GM21367 (cell line): ENCODE measurements around the gene BCDIN3D.

ENCODE experiments used
- ATAC-seq: cut with Tn5 transposase; IDR thresholded peaks from one replicate; pipeline ENCODE4 v1.9.1; 2021; ENCODE audit not compliant: unreplicated experiment

Gene BCDIN3D

DNA sequence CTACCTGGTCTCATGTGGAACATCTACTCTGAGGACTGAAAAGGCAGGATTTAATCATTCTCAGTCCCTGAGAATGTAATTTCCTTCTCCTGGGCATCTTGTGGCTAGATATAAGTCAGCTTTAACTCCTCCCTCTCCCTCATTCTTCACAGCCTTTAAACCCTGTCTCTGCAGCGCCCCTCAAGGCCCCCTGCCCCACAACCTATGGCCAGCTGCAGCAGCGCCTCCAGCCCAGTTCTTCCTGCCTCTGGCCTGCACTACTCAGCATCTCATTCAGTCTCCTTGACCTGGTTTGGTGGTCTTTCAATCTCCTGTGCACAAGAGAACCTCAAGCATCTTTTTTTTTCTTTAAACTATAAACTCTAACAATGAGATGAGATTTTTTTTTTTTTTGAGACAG, 44.0 kb downstream of the BCDIN3D start:
- no peak for ATAC-seq

DNA sequence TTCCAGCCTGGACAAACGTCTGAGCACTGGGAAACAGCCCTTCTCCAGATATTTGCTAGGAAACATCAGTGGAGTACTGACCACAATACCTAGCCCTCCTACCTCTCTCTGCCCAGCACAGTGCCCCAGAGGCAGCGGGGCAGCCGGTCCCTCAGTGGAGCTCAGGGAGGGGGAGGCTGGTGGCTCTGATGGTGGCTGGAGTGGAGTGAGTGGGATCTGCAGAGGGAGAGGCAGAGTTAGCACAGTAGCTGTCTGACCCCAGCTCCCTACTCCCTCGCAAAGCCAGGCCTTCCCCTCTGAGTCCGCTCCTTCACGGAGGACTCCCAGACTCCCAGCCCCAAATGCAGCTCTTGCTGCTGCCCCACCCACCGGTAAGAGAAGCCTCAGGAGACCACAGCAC, 44.7 kb downstream of the BCDIN3D start:
- ATAC-seq = no peak

DNA sequence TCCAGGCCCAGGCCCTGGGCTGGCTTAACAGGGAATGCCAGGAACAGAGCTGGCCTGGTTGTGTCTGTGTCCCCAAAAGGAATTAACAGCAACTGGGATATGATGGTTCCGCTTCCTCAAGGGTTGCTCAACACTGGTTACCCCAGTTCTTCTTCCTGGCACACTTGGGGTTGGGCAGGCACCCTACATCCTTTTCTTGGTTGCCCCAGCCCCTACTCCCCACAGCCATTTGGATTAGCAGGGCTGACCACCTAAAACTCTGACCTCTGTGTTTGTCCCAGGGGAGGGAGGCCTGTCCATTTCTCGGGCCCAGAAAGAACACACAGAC, 45.5 kb downstream of the BCDIN3D start:
- ATAC-seq = no peak

DNA sequence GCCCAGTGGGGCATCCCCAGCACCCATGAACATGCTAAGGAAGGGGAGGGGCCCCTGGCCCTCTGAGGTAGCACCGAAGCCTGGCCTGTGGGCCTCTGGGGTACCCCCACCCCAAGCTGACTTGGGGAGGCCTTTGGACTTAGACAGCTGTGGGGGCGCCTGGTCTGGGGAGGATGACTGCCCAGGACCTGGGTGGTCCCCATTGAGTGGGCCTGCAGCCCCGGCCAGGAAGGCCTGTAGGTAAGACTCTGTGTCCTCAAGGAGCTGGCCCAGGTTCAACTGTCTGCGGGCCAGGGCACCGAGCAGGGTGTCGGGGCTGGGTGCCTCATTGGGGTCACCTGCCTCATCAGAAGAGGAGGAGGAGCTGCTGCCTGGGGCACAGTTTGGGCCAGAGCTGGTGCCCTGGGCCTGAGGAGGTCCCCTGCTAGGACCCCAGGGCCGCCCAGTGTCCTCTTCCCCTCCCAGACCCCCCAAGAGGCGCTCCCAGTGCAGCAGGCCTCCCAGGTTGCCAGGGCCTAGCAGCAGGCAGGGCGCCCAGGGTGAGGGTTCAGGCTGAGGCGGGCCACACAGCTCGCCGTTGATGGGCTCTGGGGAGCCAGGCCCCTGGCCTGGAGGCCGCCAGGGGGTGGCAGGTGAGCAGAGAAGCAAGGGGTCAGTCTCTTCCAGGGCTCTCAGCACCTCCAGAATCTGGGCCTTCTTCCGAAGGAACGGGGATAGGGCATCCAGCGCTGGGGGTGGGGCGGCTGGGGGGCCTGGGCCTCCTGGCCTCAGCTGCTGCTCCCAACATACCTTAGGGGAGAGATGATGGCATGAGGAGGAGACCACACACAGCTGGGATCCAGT, 46.1 kb downstream of the BCDIN3D start:
- ATAC-seq = no peak

DNA sequence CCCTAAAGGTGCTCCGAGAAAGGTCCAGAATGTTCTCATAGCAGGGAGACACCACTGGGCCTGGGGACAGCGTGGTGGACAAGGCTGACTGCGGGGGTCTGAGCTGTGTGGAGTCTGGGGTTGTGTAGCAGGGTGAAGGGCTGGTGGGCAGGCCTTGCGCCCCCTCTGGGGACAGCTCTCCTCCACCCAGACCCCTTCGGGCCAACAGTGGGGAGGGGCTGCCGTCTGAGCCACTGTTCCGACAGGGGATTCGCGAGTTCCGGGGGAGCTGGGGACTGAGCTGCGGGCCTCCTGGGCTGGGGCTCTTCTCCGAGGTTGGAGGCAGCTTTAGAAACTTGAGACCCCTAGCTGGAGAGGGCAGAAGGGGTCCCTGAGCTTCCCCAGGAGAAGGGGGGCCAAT, 46.8 kb downstream of the BCDIN3D start:
- ATAC-seq = no peak

DNA sequence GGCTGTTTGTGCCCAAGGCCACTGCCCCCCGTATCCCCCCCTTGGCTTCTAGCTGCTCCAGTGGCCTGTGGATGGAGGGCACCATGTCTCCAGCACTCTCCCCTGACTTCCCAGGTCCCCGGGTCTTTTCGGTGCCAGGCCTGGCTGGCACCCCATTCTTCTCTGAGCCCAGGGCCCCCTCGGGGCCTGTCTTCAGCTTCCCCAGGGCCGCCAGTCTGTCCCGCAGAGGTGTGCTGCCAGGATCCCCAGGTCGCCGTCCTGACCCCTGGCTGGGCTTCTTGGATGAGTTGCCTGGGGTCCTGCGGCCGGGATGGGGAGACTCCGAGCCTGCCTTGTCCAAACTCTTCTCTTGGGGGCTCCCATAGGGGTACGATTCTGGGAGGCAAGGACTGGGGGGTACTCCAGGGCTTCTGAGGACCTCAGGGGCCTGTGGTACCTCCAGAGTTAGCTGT, 47.2 kb downstream of the BCDIN3D start:
- ATAC-seq = no peak

DNA sequence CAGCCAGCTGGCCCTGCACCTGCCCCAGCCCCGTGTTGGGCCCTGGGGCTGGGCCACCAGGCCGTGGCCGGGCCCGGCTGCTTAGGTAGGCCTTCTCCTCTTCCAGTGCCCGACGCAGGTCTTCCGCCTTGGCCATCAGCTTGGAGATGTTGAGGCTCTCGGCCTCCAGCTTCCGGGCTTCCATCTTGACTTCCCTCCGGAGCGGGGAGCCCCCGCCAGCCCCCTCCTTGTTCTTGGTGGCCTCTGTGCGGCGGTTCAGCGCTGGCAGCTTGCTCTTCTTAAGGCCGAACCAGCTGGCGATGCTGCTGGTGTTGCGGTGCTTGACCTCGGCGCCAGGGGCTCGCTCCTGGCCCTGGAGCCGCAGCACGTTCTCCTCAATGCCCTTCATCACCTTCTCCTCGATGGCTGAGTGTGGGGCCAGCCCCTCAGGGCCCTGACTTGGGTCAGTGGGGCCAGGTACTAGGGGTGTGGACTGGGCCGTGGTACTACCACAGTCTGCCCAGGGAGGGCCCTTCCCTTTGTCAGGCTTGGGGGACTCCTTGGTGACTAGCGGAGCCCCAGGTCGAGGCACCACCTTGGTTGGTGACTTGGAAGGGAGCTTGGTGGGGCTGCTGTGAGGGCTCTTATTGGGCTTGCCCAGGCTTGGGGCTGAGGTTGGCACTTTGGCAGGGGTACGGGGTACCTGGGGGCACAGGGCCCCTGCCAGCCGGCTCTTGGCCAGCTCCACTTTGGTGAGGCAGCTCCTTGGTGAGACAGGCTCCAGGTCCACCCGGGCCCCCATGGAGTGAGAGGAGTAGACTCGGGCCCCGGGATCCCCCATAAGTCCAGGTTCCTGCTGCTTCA, 47.9 kb downstream of the BCDIN3D start:
- ATAC-seq = no peak

DNA sequence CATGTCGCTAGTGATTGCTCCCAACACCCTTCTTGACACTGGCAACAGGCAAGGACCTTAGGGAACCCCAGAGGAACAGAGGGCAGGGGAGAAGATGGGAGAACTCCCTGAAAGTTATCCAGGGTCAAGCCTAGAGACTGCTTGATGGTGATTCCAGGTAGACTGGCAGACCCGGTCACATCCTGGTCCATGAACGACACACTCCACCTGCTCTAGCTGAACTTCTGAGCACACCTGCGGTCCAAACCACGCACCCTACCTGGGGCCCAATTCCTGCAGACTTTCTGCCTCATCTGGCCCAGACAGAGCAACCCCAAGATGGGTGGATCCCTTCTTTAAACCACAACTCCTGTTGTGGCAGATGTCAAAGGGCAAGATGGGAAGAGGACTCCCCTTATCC, 48.9 kb downstream of the BCDIN3D start:
- no peak for ATAC-seq

DNA sequence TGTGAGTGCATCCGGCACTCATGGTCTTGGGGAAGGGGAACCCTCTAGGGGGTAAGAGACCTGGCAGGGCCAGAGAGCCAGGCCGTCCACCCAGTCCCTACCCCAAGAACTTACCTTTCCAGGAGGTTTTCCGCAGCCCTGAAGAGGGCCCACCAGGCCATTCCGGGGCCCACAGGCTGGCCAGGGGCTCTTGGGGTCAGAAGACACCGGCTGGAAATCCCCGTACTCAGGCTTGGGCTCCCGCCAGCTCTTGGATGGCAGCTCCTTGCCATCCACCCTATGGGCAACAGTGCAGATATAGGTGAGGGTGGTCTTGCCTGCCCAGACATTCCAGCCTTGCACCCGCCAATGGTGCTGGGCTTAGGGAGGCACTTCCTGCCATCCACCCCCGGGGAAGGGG, 49.3 kb downstream of the BCDIN3D start:
- ATAC-seq = no peak

DNA sequence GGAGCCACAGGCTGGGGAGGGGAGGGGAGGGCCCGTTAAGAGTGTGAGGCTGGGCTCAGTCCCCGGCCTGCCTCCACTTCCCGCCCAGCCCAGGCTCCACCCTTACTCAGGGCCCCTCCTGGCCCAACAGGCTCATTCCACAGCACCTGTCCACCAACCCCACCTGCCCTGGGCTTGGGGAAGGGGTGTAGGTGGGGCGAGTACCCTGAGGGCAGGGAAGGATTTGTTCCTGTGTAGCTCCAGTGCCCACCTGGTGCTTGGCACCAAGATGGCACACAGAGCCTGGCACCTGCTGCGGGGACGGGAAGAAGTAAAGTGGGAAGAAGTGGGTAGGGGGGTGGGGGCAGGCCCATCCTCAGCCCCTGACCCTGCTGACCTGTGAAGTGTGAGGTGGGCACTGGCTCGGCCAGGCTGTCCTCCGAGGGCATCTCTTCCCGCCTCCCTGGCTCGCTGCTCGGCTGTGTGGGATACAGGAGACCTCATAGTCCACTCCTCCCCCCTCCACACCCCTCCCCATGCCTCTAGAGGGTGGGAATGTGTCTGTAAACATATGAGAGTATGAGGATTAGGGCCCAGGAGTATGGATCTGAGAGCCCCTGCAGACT, 49.8 kb downstream of the BCDIN3D start:
- no peak for ATAC-seq

DNA sequence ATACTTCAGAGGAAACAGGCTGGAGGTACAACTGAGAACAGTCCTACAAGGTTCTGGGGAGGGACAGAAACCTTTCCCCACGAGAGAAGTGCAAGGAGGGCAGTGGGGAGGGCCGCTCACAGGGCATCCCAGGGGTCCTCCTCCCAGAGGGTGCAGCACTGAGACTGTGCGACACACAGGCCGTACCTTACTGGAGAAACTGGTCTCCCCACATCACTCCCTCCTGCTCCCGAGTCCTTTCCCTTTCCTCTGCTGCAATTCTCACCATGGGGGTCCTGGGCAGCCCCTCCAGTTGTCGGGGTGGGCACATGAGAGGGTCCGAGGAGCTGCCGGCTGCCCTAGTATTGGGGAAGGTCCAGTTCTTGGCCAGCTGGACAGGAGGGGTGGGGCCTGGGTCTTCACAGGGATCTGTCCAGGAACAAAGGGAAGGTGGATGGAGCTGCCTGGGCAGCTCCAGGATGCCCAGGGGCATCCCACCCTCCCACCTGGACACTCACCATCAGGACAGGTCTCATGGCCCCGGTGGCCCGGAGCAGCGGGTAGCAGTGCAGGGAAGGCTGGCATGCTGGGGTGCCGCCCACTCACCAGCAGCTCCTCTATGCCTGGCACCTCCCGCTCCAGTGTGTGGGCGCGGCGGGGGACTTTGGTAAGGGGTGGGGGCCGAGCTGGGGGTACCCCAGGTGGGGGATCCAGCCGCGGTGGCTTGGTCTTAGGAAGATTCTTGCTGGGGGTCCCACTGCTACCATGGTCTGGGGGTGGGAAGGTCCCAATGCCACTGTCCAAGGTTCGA, 50.5 kb downstream of the BCDIN3D start:
- no peak for ATAC-seq

DNA sequence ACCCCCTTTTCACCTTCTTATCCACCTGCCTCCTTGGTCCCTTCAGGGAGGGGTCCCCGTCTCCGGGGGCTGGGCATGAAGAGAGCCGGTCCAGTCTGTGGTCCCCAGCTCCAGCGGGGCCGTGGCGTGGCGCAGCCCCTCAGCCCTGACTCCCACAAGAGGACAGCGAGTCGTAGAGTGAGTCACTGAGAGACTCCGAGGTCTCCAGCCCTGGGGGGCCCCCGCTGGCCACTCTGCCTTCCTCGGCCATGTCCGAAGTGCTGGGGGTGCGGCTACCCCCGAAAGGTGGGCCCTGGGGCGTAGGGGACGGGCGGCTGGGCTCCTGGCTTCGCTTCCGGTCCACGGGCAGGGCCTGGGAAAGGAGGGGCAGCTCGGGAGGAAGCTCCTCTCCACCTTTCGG, 51.2 kb downstream of the BCDIN3D start:
- ATAC-seq = no peak

DNA sequence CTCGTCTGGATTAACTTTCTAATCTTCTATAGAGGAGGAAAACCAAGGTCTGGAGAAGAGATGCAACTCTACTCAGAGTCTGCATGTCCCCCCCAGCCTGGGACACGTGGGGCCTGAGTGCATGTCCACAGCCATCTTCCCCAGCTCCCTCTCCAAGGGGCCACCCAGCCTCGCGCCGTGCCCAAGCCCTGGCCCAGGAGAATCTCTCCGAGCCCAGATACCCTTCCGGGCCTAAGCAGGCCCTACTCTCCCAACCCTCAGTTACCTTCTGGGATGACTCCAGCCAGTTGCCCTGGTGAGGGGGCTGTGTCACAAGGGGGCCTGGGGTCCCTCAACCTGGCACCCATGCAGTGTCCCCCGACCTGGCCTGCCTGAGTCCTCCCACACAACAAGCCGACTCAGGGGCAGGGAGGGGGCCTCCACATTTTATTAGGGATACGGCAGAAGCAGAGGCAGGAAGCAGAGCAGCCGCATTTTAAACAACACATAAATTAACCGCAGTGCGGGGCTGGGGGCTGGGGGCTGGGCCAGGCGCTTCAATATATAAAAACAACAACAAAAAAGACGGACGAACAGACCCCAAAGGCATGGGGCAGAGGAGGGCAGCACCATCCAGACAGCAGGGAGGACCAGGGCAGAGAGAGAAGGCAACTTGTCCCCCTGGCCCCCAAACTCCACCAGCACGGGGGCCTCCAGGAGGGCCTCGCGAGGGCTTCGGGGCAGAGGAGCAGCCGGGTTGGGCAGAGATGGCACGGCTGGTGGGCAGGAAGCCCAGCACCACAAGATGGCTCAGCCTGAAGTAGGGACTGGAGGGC, 52.0 kb downstream of the BCDIN3D start:
- no peak for ATAC-seq

DNA sequence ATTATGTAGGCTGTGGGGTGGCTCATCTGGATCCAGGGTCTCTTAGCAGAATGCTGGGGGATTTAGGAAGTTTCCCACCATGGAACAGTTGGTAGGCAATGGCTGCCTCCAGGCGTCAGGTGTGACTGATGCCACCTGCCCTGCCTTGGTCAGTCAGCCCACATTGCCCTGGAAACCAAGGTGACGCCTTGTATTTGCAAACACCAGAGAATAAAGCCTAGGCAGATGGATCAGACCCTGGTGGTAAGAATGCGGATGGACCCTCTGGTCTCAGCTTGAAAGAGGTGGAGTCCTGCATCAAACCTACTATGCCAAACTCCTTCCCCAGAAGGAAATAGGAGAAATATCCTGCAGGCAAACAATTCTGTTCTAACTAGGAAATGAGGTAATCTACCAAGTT, 52.9 kb downstream of the BCDIN3D start:
- no peak for ATAC-seq

DNA sequence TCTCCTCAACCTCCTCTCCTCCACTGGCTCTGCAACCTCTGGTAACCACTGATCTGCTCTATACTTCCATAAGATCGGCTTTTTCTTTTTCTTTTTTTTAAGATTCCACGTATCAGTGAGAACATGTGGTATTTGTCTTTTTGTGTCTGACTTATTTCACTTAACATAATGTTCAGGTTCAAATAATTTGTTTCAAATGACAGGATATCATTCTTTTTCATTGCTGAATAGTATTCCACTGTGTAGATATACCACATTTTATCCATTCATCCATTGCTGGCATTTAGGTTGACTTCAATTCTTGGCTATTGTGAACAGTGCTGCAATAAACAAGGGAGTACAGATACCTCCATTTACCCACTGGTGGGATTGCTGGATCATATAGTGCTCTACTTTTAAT, 55.2 kb downstream of the BCDIN3D start:
- no peak for ATAC-seq
